Panc1 (cell line): ENCODE results near the gene ATRNL1. TPM values are rescaled to one million over a fixed set of nuclear protein-coding genes. Genes with fewer than 3 reads are reported as not detected.

Experiments used
- ATAC-seq: fragments of 200-7000 bp; cut with Tn5 transposase; 2 replicates; pipeline ENCODE4 v1.9.1; 2020; ENCODE audit warnings: mild to moderate bottlenecking, moderate library complexity
- BruUV-seq: library from RNA; stranded (reverse); fragments of 400-500 nt; replicated peaks from 2 replicates; lab custom pipeline; 2021; lab: Mats Ljungman, UMichigan
- CTCF ChIA-PET: fragments of 300-600 bp; sonication (Branson Sonifier 250); formaldehyde crosslinking; loops from one replicate; lab custom pipeline; 2022; ENCODE audit warnings: antibody characterized with exemption; lab: Charles Lee
- POLR2A ChIA-PET: fragments of 300-600 bp; sonication (Branson Sonifier 250); formaldehyde crosslinking; loops from one replicate; lab custom pipeline; 2022; ENCODE audit warnings: antibody characterized with exemption; lab: Charles Lee
- DNase-seq: peaks from one replicate; pipeline ENCODE4 v3.0.0-alpha.2; 2010; ENCODE audit warnings: low read depth, low spot score
- H3K27ac ChIP-seq: 2 replicates; pipeline ENCODE4 v1.5.1; 2011; ENCODE audit warnings: mild to moderate bottlenecking, low read length, inconsistent platforms
- H3K27me3 ChIP-seq: fragments of 200-500 bp; sonication (Bioruptor generic); 2 replicates; pipeline ENCODE4 v1.6.0; 2014; ENCODE audit warnings: low read length, inconsistent platforms; ENCODE audit not compliant: control insufficient read depth, insufficient read depth
- H3K36me3 ChIP-seq: fragments of 200-500 bp; sonication (Bioruptor generic); 2 replicates; pipeline ENCODE4 v1.5.1; 2014; ENCODE audit warnings: inconsistent platforms, mild to moderate bottlenecking, low read length, moderate library complexity; ENCODE audit not compliant: control insufficient read depth, insufficient read depth
- H3K4me1 ChIP-seq: 2 replicates; pipeline ENCODE4 v1.5.1; 2011; ENCODE audit warnings: inconsistent platforms, mild to moderate bottlenecking, low read length, moderate library complexity; ENCODE audit not compliant: control insufficient read depth, insufficient read depth
- H3K4me3 ChIP-seq, 2 experiments: 2 replicates each; pipeline ENCODE4 v1.5.1; 2011 to 2012; ENCODE audit warnings: low read depth in 2 of 2, low read length in 2 of 2, mild to moderate bottlenecking in 2 of 2, inconsistent platforms in 1 of 2, moderate library complexity in 1 of 2
- H3K9me3 ChIP-seq: fragments of 200-500 bp; sonication (Bioruptor generic); 2 replicates; pipeline ENCODE4 v1.5.1; 2014; ENCODE audit warnings: low read depth, mild to moderate bottlenecking, inconsistent platforms, low read length, moderate library complexity; ENCODE audit not compliant: control insufficient read depth, insufficient read depth
- CTCF ChIP-seq: fragments of 450-650 bp; IDR thresholded peaks from 2 replicates; pipeline ENCODE4 v1.5.1; 2017; ENCODE audit warnings: mild to moderate bottlenecking
- POLR2AphosphoS5 ChIP-seq: IDR thresholded peaks from 2 replicates; pipeline ENCODE4 v1.6.1; 2012; ENCODE audit warnings: mild to moderate bottlenecking, low read depth, low read length, moderate library complexity
- REST ChIP-seq, 2 experiments: IDR thresholded peaks; 2 replicates each; pipeline ENCODE4 v1.6.1; 2011 to 2012; ENCODE audit warnings: low read depth in 2 of 2, control low read depth in 1 of 2, low read length in 1 of 2, mild to moderate bottlenecking in 1 of 2, moderate library complexity in 1 of 2; ENCODE audit not compliant: insufficient read depth in 1 of 2
- SIN3A ChIP-seq: IDR thresholded peaks from 2 replicates; pipeline ENCODE4 v1.6.1; 2012; ENCODE audit warnings: low read depth, mild to moderate bottlenecking, low read length, moderate library complexity, borderline replicate concordance; ENCODE audit not compliant: insufficient read depth
- TCF7L2 ChIP-seq: IDR thresholded peaks from 2 replicates; pipeline ENCODE4 v1.6.1; 2011; ENCODE audit warnings: mild to moderate bottlenecking, low read depth, low read length, inconsistent platforms
- in situ Hi-C: cut with HindIII; loops from 2 replicates; pipeline ENCODE4 v1.10.0; 2016; ENCODE audit warnings: low sequenced_read_pairs, low pct_unique_long_range_greater_than_20kb
- intact Hi-C: fragments of 100-400 bp; cut with micrococcal nuclease; formaldehyde crosslinking; loops from one replicate; pipeline ENCODE4 v1.10.0; 2022; ENCODE audit not compliant: unreplicated experiment
- total RNA-seq: library from RNA; stranded (reverse); gene quantifications from one replicate; pipeline ENCODE4 v1.2.1, GENCODE V29; 2021; ENCODE audit not compliant: unreplicated experiment

ATRNL1 gene
- total RNA-seq, 1 experiment from 2014 or later, result 17.1 TPM

GRCh38 chr10:115998301-115998700, 905.1 kb downstream of the ATRNL1 start:
- no TSS peak for BruUV-seq
- no peak overlapping the region for H3K27ac ChIP-seq
- intact Hi-C loops (no loop called here), in situ Hi-C loops (no loop called here)
- no peak overlapping the region for H3K4me3 ChIP-seq
- ATAC-seq (no peak), DNase-seq (no peak)
- POLR2A ChIA-PET, result no interaction called here
- H3K4me1 ChIP-seq, result no peaks in the 10 kb centered on the region; the same call in 1 of the 2 replicates
- TF ChIP-seq POLR2AphosphoS5, result no peak
- no peak for TF ChIP-seq REST (IDR thresholded peaks at IDR 0.05; ENCODE audit: insufficient read depth in 1 of 2, low read depth in 2 of 2, low read length in 1 of 2)
- TF ChIP-seq SIN3A, result no peak
- TF ChIP-seq CTCF, result no peak
- no peak for TF ChIP-seq TCF7L2
- no peaks in the 10 kb centered on the region for H3K9me3 ChIP-seq
- no peaks in the 10 kb centered on the region; the same call in 1 of the 2 replicates for H3K27me3 ChIP-seq
- CTCF ChIA-PET, result no interaction called here
- H3K36me3 ChIP-seq, result no peaks in the 10 kb centered on the region

Other genes with a start within 250 kb of the ATRNL1 start
- gene TRUB1, start 155.2 kb upstream of the ATRNL1 start, total RNA-seq, result 30.4 TPM